Adipose tissue (tissue), 3 donors: ENCODE data around the gene PPP2R5A. TPM values are rescaled to one million over a fixed set of nuclear protein-coding genes. Genes with fewer than 3 reads are reported as not detected.

Source experiments
- H3K27ac ChIP-seq: one replicate; pipeline ENCODE4 v1.5.1; 2013; ENCODE audit warnings: low read depth, low read length
- WGBS, 3 donors: extraction: QIAGEN DNeasy Blood & Tissue Kit; methylation state at CpG; one replicate each; pipeline ENCODE4 v1.1.7; 2013; 5-methylcytosine and 5-hydroxymethylcytosine counted together
- polyA plus RNA-seq, 3 donors: library from polyadenylated mRNA; stranded (reverse); fragments of 200-250 nt; gene quantifications; one replicate each; pipeline ENCODE4 v1.2.3, GENCODE V29; 2013
- donor health status: healthy with polysubstance abuse.
- donor health status: Bipolar disorder and iron deficiency.
- donor health status: healthy.

PPP2R5A gene
- polyA plus RNA-seq, 3 donors, result 31.2 to 55.8 (median 41.3) TPM

DNA sequence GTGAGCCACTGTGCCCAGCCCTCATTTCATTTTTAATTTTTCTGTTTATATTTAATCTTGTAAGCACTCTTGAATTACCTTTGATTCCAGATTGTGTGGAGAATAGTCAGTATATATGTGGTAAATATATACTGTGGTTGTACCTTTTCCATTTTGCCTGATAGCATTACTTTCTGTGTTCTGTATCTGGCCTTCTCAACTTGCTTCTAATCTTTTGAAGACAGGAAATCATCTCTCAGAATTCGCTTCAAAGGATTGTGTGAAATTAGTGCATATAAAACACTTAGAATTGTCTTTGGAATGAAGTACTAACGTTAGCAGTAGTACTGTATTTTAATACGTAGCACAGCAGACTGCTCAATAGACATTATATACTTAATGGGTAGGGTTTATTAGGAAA lies 37.9 kb downstream of the PPP2R5A start:
- no peak overlapping the region for H3K27ac ChIP-seq
- WGBS, 3 donors, result 47 to 68% (median 54%) methylated on average over 3 of the region's 3 CpGs

DNA sequence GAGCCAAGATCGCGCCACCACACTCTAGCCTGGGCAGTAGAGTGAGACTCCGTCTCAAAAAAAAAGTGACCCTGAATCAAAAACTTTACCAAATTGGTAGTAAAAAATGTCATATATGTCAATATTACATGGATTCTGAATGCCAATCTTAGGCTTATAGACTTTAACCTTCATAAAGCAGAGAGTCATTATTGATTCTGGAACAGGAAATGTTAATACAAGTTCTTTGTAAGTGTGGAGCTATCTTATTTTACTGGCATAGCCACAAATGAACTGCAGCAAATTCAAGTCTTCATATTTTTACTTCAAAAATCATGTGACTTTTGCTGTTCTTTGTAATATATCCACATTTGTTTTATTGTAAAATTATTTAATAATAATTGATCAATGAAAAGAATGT lies 41.3 kb downstream of the PPP2R5A start:
- no peak overlapping the region for H3K27ac ChIP-seq
- 62 to 97% (median 75%) methylated on average over 3 of the region's 3 CpGs for WGBS, 3 donors

DNA sequence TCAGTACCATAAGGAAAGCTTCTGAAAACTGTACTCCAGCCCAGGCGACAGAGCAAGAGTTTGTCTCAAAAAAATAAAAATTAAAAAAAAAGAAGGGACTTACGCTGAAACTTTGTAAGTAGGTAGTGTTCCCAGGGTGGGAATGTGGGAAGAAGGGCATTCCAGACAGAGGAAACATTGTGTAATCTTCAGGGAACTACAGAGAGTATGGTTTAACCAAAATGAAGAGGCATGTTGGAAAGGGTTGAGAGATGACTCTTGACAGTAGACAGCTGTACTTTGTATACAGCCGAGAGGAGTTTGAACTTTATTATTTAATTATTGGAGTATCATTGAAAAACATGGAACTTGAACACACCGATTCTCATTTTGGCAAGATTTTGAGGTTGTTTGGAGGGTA lies 43.0 kb downstream of the PPP2R5A start:
- H3K27ac ChIP-seq, result no peak overlapping the region
- 79 to 95% (median 81%) methylated on average over 4 of the region's 4 CpGs for WGBS, 3 donors

DNA sequence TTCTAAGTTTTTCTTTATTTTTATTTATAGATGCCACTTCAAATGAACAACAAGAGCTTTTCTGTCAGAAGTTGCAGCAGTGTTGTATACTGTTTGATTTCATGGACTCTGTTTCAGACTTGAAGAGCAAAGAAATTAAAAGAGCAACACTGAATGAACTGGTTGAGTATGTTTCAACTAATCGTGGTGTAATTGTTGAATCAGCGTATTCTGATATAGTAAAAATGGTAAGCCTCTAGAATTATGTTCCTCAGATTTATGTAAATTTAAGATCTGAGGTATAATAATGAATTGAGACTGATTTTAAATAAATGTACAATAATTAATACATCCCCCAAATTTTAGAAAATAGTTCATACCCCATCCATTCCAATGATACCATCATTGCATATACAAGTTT lies 43.9 kb downstream of the PPP2R5A start:
- H3K27ac ChIP-seq, result no peak overlapping the region
- 90 to 93% (median 92%) methylated on average over 2 of the region's 2 CpGs for WGBS, 3 donors

DNA sequence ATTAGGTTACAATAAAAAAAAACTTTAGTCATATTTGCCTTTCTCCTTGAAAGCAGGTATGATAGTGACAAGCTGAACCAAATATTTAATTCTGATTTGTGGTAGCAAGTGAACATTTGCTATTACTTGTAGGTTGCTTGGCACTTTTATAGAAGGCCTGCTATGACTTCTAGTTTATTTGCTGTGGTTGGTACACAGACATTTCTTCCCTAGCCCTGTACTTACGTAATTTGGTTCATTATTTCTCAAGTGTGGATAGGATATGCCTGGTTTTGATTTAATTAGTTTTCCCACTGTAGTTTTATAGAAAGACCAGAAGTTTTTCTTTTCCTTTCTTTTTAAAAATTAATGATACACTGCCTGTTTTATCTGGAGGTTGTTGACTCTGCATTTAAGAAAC lies 55.9 kb downstream of the PPP2R5A start:
- WGBS, 3 donors, result 67 to 91% (median 79%) methylated on average over 1 of the region's 1 CpG

DNA sequence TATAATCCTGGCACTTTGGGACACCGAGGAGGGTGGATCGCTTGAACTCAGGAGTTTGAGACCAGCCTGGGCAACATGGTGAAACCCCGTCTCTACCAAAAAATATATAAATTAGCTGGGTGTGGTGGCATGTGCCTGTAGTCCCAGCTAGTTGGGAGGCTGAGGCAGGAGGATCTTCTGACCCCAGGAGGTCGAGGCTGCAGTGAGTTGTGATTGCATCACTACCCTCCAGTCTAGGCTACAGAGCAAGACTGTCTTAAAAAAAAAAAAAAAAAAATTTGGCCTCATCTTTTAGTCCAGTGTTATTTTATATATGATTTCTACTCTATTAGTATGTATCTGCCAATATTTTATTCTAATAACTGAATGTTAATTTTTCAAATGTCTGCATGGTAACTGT lies 59.7 kb downstream of the PPP2R5A start:
- H3K27ac ChIP-seq, result no peak overlapping the region
- WGBS, 3 donors, result 94 to 97% (median 97%) methylated on average over 4 of the region's 4 CpGs

More for the DNA sequence above, 55.9 kb downstream of the PPP2R5A start:
- no peak overlapping the region for H3K27ac ChIP-seq

DNA sequence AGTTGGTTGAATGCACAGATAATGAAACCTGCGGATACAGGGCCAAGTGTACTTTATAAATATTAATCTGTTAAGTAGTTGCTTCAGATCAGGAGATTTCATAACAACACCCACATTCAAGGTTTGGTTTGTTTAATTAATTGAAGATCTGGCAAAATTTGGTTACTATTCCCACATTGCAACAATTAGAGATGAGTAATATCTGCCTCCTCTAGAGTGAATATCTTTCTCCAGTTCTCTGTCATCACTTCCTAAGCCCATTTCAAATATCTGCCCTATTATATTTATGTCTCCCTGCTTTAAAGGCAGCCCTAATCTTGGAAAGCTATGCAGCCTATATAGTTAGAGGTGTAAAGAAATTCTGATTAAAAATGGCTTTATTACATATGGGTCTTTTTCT lies 61.4 kb downstream of the PPP2R5A start:
- WGBS, 3 donors, result 88 to 92% (median 92%) methylated on average over 1 of the region's 1 CpG
- no peak overlapping the region for H3K27ac ChIP-seq

- WGBS, 3 donors, result 91 to 97% (median 92%) methylated on average over 10 of the region's 10 CpGs
- H3K27ac ChIP-seq, result no peak overlapping the region
Measured at GRCh38 chr1:212351588-212352362, 66.6 kb downstream of the PPP2R5A start.

GRCh38 chr1:212353181-212353580 lies 68.0 kb downstream of the PPP2R5A start:
- WGBS, 3 donors, result 88 to 92% (median 90%) methylated on average over 2 of the region's 2 CpGs
- H3K27ac ChIP-seq, result no peak overlapping the region

DNA sequence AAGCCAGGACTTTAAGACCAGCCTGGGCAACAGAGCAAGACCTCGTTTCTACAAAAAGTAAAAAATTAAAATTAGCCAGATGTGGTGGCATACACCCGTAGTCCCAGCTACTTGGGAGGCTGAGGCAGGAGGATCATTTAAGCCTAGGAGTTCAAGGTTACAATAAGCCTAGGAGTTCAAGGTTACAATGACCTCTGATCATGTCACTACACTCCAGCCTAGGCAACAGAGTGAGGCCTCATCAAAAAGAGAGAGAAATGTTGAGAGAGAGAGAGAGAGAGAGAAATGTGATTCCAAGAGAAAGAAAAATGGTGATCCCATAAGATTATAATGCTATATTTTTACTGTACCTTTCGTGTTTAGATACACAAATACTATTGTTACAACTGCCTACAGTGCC lies 69.3 kb downstream of the PPP2R5A start:
- H3K27ac ChIP-seq, result no peak overlapping the region
- WGBS, 3 donors, result 79 to 98% (median 94%) methylated on average over 3 of the region's 3 CpGs

GRCh38 chr1:212355230-212355969 lies 70.2 kb downstream of the PPP2R5A start:
- H3K27ac ChIP-seq, result no peak overlapping the region
- WGBS, 3 donors, result 88 to 100% (median 97%) methylated on average over 3 of the region's 3 CpGs

DNA sequence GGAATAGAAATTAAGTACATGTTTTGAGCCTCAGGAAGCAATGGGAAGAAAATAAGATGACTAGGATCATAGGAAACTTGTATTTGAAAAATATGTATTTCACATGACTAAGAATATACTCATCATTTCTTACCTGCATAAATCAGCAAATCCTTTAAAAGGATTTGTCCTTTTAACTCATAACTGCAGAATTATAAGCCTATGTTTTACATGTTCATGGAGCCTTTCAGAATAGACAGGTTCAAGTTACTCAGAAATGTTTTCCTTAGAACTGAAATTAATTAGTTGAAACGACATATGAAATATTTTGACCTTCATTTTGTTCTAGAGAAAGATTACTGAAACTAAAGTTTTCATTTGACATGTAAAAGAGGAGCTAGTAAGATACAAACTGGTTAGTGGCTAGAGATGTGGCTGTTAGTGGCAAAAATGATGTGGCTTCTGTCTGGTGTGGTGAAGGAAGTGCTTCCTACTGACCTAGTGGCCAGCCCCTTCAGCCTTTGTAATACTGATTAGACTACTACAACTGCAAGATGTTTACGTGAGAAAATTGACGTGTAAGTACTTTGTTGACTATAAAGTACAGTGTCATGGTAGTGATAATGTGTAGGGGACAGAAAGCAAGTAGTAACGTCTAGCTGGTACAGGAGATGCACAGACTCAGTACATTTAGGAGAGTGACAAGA lies 74.7 kb downstream of the PPP2R5A start:
- H3K27ac ChIP-seq, result no peak overlapping the region
- WGBS, 3 donors, result 79 to 86% (median 85%) methylated on average over 4 of the region's 4 CpGs

DNA sequence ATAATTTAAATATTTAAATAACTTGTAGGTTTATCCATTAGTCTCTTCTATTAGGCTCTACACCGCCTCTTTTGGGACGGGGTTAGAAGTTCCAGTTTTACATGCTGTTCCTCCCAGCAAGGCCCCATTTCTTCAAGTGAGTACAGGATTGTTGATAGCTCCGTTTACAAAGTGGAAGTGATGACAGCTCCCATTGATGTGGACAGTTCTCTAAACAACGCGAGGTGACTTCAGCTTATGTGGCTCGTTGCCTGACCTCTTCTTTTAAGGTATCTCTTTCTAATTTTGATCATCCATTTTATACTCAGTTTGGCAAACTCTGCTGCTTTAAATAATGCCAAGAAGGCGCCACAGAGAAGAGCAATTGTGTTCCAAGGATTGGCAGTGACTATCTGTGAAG lies 79.8 kb downstream of the PPP2R5A start:
- H3K27ac ChIP-seq, result no peak overlapping the region

DNA sequence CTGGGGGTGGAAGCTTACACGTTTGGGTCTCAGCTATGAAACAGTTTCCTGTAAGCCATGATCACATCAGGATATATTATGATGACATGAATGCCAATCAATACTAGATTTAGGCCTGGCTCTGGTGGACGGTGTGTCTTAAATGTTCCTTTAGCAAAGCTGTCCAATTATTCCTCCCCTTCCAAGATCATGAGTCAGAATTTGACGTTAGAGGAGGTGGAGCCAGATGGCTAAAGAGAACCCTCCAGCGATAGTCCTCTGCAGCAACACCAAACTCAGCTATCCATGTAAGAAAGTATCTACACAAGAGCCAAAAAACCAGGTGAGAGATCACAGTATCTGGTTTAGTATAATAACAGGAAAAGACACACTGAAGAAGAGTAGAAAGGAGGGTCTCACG lies 81.7 kb downstream of the PPP2R5A start:
- H3K27ac ChIP-seq, result no peak overlapping the region
- WGBS, 3 donors, result 64 to 68% (median 68%) methylated on average over 5 of the region's 5 CpGs

More for the DNA sequence above, 79.8 kb downstream of the PPP2R5A start:
- 74 to 81% (median 76%) methylated on average over 7 of the region's 7 CpGs for WGBS, 3 donors

- H3K27ac ChIP-seq, result no peak overlapping the region
- 75 to 85% (median 77%) methylated on average over 2 of the region's 2 CpGs for WGBS, 3 donors
Measured at GRCh38 chr1:212367474-212368072, 82.4 kb downstream of the PPP2R5A start.

GRCh38 chr1:212368073-212368484 lies 82.9 kb downstream of the PPP2R5A start:
- H3K27ac ChIP-seq, result no peak overlapping the region
- WGBS, 3 donors, result 71 to 78% (median 75%) methylated on average over 3 of the region's 3 CpGs

GRCh38 chr1:212375986-212376385 lies 90.8 kb downstream of the PPP2R5A start:
- H3K27ac ChIP-seq, result no peak overlapping the region
- 74 to 91% (median 77%) methylated on average over 5 of the region's 5 CpGs for WGBS, 3 donors

GRCh38 chr1:212377644-212378043 lies 92.4 kb downstream of the PPP2R5A start:
- H3K27ac ChIP-seq, result no peak overlapping the region
- 92 to 96% (median 93%) methylated on average over 3 of the region's 3 CpGs for whole genome bisulfite sequencing, 3 donors

GRCh38 chr1:212379366-212379765 lies 94.2 kb downstream of the PPP2R5A start:
- H3K27ac ChIP-seq, result no peak overlapping the region
- WGBS, 3 donors, result 94 to 100% (median 97%) methylated on average over 2 of the region's 2 CpGs
